HG03342 (cell line): ENCODE measurements around the gene ALAS1.
"Not testable (repeated sequence)": the region's sequence is repeated elsewhere in the genome, so short reads cannot be mapped to it uniquely, and the experiment has no call there.

ENCODE experiments used
- ATAC-seq: cut with Tn5 transposase; IDR thresholded peaks from one replicate; pipeline ENCODE4 v1.9.1; 2021; ENCODE audit warnings: mild to moderate bottlenecking, moderate library complexity; ENCODE audit not compliant: unreplicated experiment

The ALAS1 gene

GRCh38 chr3:52197842-52198625, at the start of gene ALAS1:
ALAS1 (plus strand) TSS chr3:52198160; CDS start chr3:52199242, 1,082 bp downstream.
- ATAC-seq = peak; percentile 68

- ATAC-seq = no peak
These were observed 48.9 kb upstream of the ALAS1 start for GRCh38 chr3:52149021-52149420.

GRCh38 chr3:52149726-52150125, 48.2 kb upstream of the ALAS1 start:
- no peak for ATAC-seq

GRCh38 chr3:52150357-52150756, 47.6 kb upstream of the ALAS1 start:
- ATAC-seq = no peak

- ATAC-seq = no peak
These were observed 47.1 kb upstream of the ALAS1 start for GRCh38 chr3:52150860-52151259.

GRCh38 chr3:52151991-52152390, 46.0 kb upstream of the ALAS1 start:
- not testable (repeated sequence) for ATAC-seq

- ATAC-seq = no peak
These were observed 44.4 kb upstream of the ALAS1 start for GRCh38 chr3:52153389-52154096.

GRCh38 chr3:52154135-52155094, 43.5 kb upstream of the ALAS1 start, which contains the start of gene POC1A:
POC1A (minus strand) TSS chr3:52154423; CDS start chr3:52154372, 51 bp downstream.
- ATAC-seq = peak; percentile 78

- no peak for ATAC-seq
These were observed 42.0 kb upstream of the ALAS1 start for GRCh38 chr3:52155912-52156311.

- ATAC-seq = no peak
These were observed 38.5 kb upstream of the ALAS1 start for GRCh38 chr3:52159503-52159902.

- ATAC-seq = no peak
These were observed 35.6 kb upstream of the ALAS1 start for GRCh38 chr3:52162250-52162872.

- no peak for ATAC-seq
These were observed 30.7 kb upstream of the ALAS1 start for GRCh38 chr3:52167240-52167639.

GRCh38 chr3:52170217-52170616, 27.7 kb upstream of the ALAS1 start:
- ATAC-seq = not testable (repeated sequence)

GRCh38 chr3:52171514-52172261, 26.3 kb upstream of the ALAS1 start:
- no peak for ATAC-seq

GRCh38 chr3:52172262-52172757, 25.6 kb upstream of the ALAS1 start:
- no peak for ATAC-seq

GRCh38 chr3:52173101-52173500, 24.9 kb upstream of the ALAS1 start:
- ATAC-seq = no peak

GRCh38 chr3:52174896-52175295, 23.1 kb upstream of the ALAS1 start:
- ATAC-seq = no peak

- no peak for ATAC-seq
These were observed 22.4 kb upstream of the ALAS1 start for GRCh38 chr3:52175416-52176179.

- ATAC-seq = no peak
These were observed 21.7 kb upstream of the ALAS1 start for GRCh38 chr3:52176180-52176752.
